Activated CD8-positive, alpha-beta T cell treated with anti-CD3 and anti-CD28 coated beads for 36 hours (primary cell): ENCODE results near the gene MAX. TPM values are rescaled to one million over a fixed set of nuclear protein-coding genes. Genes with fewer than 3 reads are reported as not detected.

Experiments used
- ATAC-seq: fragments of 200-7000 bp; cut with Tn5 transposase; one replicate; pipeline ENCODE4 v1.10.0; 2021; ENCODE audit warnings: mild to moderate bottlenecking, moderate library complexity
- CTCF ChIA-PET: fragments of 350-600 bp; sonication (Branson Sonifier 250); formaldehyde crosslinking; loops from one replicate; lab custom pipeline; 2021; ENCODE audit warnings: antibody characterized with exemption; lab: Charles Lee
- POLR2A ChIA-PET: fragments of 350-600 bp; sonication (Branson Sonifier 250); formaldehyde crosslinking; loops from one replicate; lab custom pipeline; 2021; ENCODE audit warnings: antibody characterized with exemption; lab: Charles Lee
- DNase-seq: peaks from one replicate; pipeline ENCODE4 v3.0.0-alpha.2; 2020
- H3K27ac Mint-ChIP-seq: one replicate; pipeline ENCODE4 v1.8.0; 2021; ENCODE audit warnings: mild to moderate bottlenecking, mixed read lengths
- H3K27me3 Mint-ChIP-seq: one replicate; pipeline ENCODE4 v1.8.0; 2021; ENCODE audit warnings: mixed read lengths
- H3K36me3 Mint-ChIP-seq: one replicate; pipeline ENCODE4 v1.8.0; 2021; ENCODE audit warnings: low read depth, mixed read lengths
- H3K4me1 Mint-ChIP-seq: one replicate; pipeline ENCODE4 v1.8.0; 2021; ENCODE audit warnings: low read depth, mixed read lengths
- H3K4me3 Mint-ChIP-seq: one replicate; pipeline ENCODE4 v1.8.0; 2021; ENCODE audit warnings: mild to moderate bottlenecking, moderate library complexity, mixed read lengths
- H3K9me3 Mint-ChIP-seq: one replicate; pipeline ENCODE4 v1.8.0; 2021; ENCODE audit warnings: mixed read lengths
- CTCF ChIP-seq: fragments of 200-600 bp; IDR thresholded peaks from one replicate; pipeline ENCODE4 v1.8.0; 2022; ENCODE audit warnings: antibody characterized with exemption, mild to moderate bottlenecking
- intact Hi-C: fragments of 100-400 bp; cut with micrococcal nuclease; formaldehyde crosslinking; loops from one replicate; pipeline ENCODE4 v1.10.0; 2022
- total RNA-seq, 2 experiments: library from RNA; stranded (reverse); gene quantifications; one replicate each; pipeline ENCODE4 v1.2.3, GENCODE V29; 2021

MAX gene
- total RNA-seq, 2 experiments from 2014 or later: 92.6 to 92.8 TPM

- POLR2A ChIA-PET: interaction anchor here (0.6 to 0.8 kb wide), 2 partner anchors 43 to 458 kb away, joined by 3 read pairs; no protein-coding TSS in a partner anchor
- no peak for TF ChIP-seq CTCF
- no peak overlapping the region for H3K4me3 Mint-ChIP-seq
- no peak for ATAC-seq
- H3K27ac Mint-ChIP-seq: no peak overlapping the region
- intact Hi-C loops: no loop called here
- no peaks in the 10 kb centered on the region for H3K27me3 Mint-ChIP-seq
- H3K9me3 Mint-ChIP-seq: no peaks in the 10 kb centered on the region
- DNase-seq: no peak
- H3K4me1 Mint-ChIP-seq: peaks cover 15% of the 10 kb centered on the region
- CTCF ChIA-PET: no interaction called here
- peaks cover 35% of the 10 kb centered on the region for H3K36me3 Mint-ChIP-seq
Observed at GRCh38 chr14:65042296-65042695, 60.0 kb downstream of the MAX start.

- DNase-seq: no peak
- CTCF ChIA-PET: no interaction called here
- no peak for ATAC-seq
- peaks cover 34% of the 10 kb centered on the region for H3K36me3 Mint-ChIP-seq
- intact Hi-C loops: no loop called here
- POLR2A ChIA-PET: interaction anchor here (0.6 to 1.1 kb wide), 2 partner anchors 9 to 43 kb away, joined by 3 read pairs; no protein-coding TSS in a partner anchor
- no peaks in the 10 kb centered on the region for H3K9me3 Mint-ChIP-seq
- H3K4me3 Mint-ChIP-seq: no peak overlapping the region
- no peak for TF ChIP-seq CTCF
- H3K4me1 Mint-ChIP-seq: peaks cover 15% of the 10 kb centered on the region
- no peak overlapping the region for H3K27ac Mint-ChIP-seq
- H3K27me3 Mint-ChIP-seq: no peaks in the 10 kb centered on the region
Observed at GRCh38 chr14:65041434-65041915, 60.8 kb downstream of the MAX start.

DNA sequence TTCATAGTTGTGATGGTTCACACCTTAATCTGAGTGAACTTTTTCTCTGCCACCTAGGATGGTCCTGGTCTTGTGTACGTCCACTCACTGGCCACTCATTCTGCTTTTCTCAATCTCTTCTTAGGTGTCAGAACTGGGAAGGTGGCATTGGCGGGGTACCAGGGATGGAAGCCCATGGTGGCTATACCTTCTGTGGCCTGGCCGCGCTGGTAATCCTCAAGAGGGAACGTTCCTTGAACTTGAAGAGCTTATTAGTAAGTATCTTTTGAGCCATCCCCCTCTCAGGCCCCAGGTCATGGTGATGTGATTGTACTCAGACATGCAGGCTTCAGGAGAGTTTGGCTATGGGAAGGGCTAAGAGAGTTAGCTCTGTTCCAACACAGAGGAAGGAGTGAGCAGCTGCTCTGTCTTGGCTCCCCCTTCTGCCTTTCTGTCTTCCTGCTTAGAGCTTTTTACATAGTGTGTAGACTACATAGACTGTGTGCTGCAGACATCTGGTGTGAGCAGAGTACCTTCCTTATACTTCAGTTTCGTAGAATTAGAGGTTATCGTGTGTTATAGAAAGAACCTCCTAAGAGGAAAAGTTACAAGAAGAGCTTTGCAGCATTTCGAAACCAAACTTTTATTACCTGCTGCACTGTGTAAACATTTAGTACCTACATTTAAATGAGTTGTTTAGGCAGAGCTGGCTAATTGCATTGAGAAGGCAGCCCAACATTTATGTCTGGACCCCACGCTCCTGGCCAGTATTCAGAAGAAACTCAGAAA is 61.5 kb downstream of the MAX start:
- DNase-seq (no peak), ATAC-seq (no peak)
- Mint-ChIP-seq H3K4me1 (peaks cover 15% of the 10 kb centered on the region), H3K36me3 (peaks cover 29% of the 10 kb centered on the region), H3K27me3 (no peaks in the 10 kb centered on the region), H3K27ac (no peak overlapping the region), H3K9me3 (no peaks in the 10 kb centered on the region), H3K4me3 (no peak overlapping the region)
- TF ChIP-seq CTCF: no peak
- intact Hi-C loops: no loop called here
- CTCF ChIA-PET: no interaction called here
- POLR2A ChIA-PET: interaction anchor here (1.1 kb wide), 1 partner anchor 9 kb away, joined by 3 read pairs; no protein-coding TSS in a partner anchor

DNA sequence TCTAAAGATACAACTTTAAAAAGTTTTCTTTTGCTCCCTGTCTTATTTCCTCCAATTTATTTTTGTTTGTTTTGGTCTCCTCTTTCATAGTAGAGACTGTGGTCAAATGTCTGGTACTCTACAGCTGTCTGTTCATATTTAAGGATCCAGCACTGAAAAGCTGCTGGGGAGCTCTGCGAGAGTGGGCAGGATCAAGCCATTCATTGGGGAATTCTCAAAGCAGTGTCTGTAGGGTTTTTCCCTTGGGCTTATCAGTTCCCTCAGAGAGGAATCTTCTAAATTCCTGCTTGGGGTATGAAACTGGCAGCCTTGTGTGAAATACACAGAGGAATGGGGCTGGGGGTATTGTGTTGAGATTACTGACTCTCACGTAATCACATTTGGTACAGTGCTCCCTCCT is 63.4 kb downstream of the MAX start:
- TF ChIP-seq CTCF: no peak
- POLR2A ChIA-PET: no interaction called here
- DNase-seq: no peak
- Mint-ChIP-seq H3K4me3 (no peak overlapping the region), H3K27me3 (no peaks in the 10 kb centered on the region), H3K36me3 (peaks cover 19% of the 10 kb centered on the region), H3K27ac (no peak overlapping the region), H3K9me3 (no peaks in the 10 kb centered on the region), H3K4me1 (peaks cover 4% of the 10 kb centered on the region)
- CTCF ChIA-PET: interaction anchor here (0.6 kb wide), 1 partner anchor 416 kb away, joined by 4 read pairs; no protein-coding TSS in a partner anchor
- intact Hi-C loops: no loop called here
- no peak for ATAC-seq

GRCh38 chr14:65035049-65035448 is 67.3 kb downstream of the MAX start:
- Mint-ChIP-seq H3K4me1 (no peaks in the 10 kb centered on the region), H3K36me3 (peaks cover 17% of the 10 kb centered on the region), H3K27me3 (no peaks in the 10 kb centered on the region), H3K27ac (no peak overlapping the region), H3K9me3 (no peaks in the 10 kb centered on the region), H3K4me3 (no peak overlapping the region)
- DNase-seq (no peak), ATAC-seq (no peak)
- ChIA-PET POLR2A (no interaction called here), CTCF (interaction anchor here (1.2 kb wide), 1 partner anchor 20 kb away, joined by 3 read pairs; no protein-coding TSS in a partner anchor)
- TF ChIP-seq CTCF: no peak
- intact Hi-C loops: no loop called here
